Measurements from ENCODE around the gene TANGO6.

DNA sequence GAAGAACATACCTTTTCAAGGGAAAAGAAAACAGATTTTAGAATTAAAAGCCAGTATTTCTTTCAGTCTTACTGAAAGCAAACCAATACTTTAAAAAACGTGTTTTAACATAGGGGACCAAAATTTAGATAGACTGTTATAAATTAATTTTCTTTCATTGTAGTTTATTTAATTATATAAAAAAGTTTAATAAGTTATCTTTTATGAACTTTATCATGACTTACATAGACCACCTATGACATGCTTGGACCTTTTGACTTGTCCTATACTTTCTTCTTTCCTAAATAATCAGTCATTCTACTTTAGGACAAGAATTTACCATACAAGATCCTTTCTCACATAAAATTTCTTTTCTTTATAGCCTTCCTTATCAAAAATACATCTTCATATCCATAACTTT is 160.2 kb downstream of the TANGO6 start:
- TF ChIP-seq EZH2 (optimal IDR thresholded peaks at IDR 0.05; ENCODE audit: low read depth, low read length) (no peak), CTCF (IDR thresholded peaks at IDR 0.05; ENCODE audit: low read length) (no peak)

Data from MM.1S (cell line).